ENCODE measurements around the gene MACROH2A1.

GRCh38 chr5:135295852-135296251 is 103.2 kb downstream of the MACROH2A1 start:
- no peak for TF ChIP-seq POLR2A (IDR thresholded peaks at IDR 0.05)
- TF ChIP-seq CTCF (IDR thresholded peaks at IDR 0.05) = no peak
- no peak for TF ChIP-seq POLR2AphosphoS5 (IDR thresholded peaks at IDR 0.05)
- TF ChIP-seq EP300 (IDR thresholded peaks at IDR 0.05) = no peak
